ENCODE data around the gene ACP2. TPM values are rescaled to one million over a fixed set of nuclear protein-coding genes. Genes with fewer than 3 reads are reported as not detected.

The ACP2 gene
- total RNA-seq, 1 donor from 2014 or later = 24.3 TPM

- Mint-ChIP-seq H3K4me1 (no peaks in the 10 kb centered on the region), H3K36me3 (peaks cover 39% of the 10 kb centered on the region), H3K9me3 (no peaks in the 10 kb centered on the region), H3K4me3 (no peak overlapping the region), H3K27ac (no peak overlapping the region), H3K27me3 (ENCODE audit: insufficient read depth, low read depth) (peaks cover 2% of the 10 kb centered on the region)
- DNase-seq (ENCODE audit: low spot score) = no peak
- Histone ChIP-seq H3K36me3 (no peaks in the 10 kb centered on the region), H3K4me1 (no peaks in the 10 kb centered on the region), H3K4me3 (no peak overlapping the region), H2AFZ (replicated peaks) (no peak overlapping the region), H3K27me3 (no peaks in the 10 kb centered on the region), H3K9ac (no peak overlapping the region), H3K27ac (no peak overlapping the region), H3K79me2 (ENCODE audit: low read depth) (no peaks in the 10 kb centered on the region), H3K9me3 (ENCODE audit: low read depth) (no peaks in the 10 kb centered on the region), H4K20me1 (ENCODE audit: low read depth) (no peaks in the 10 kb centered on the region), H3K4me2 (no peak overlapping the region), H3F3A (ENCODE audit: low read depth) (no peaks in the 10 kb centered on the region)
- TF ChIP-seq EZH2 (IDR thresholded peaks at IDR 0.05) (no peak), EZH2phosphoT487 (IDR thresholded peaks at IDR 0.05) (no peak)
- TF ChIP-seq, protein P1, sequence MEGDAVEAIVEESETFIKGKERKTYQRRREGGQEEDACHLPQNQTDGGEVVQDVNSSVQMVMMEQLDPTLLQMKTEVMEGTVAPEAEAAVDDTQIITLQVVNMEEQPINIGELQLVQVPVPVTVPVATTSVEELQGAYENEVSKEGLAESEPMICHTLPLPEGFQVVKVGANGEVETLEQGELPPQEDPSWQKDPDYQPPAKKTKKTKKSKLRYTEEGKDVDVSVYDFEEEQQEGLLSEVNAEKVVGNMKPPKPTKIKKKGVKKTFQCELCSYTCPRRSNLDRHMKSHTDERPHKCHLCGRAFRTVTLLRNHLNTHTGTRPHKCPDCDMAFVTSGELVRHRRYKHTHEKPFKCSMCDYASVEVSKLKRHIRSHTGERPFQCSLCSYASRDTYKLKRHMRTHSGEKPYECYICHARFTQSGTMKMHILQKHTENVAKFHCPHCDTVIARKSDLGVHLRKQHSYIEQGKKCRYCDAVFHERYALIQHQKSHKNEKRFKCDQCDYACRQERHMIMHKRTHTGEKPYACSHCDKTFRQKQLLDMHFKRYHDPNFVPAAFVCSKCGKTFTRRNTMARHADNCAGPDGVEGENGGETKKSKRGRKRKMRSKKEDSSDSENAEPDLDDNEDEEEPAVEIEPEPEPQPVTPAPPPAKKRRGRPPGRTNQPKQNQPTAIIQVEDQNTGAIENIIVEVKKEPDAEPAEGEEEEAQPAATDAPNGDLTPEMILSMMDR (IDR thresholded peaks at IDR 0.05) = no peak
Observed at GRCh38 chr11:47289856-47290255, 41.2 kb upstream of the ACP2 start.

DNA sequence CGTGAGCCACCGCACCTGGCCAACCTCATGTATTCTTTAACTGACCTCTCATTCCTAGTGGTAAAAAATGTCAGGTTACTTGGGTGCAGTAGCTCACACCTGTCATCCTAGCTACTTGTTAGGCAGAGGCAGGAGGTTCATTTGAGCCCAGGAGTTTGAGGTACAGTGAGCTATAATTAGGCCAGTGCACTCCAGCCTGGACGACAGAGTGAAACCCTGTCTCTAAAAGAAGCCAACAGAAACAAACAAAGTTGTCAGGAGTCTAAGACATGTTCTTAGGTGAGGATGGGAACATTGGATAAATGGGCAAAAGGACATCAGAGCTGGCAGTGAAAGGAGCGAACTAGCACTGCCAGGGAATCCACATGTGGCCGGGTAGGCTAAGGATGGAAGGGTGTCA, 39.5 kb upstream of the ACP2 start:
- Histone ChIP-seq H3K4me2 (no peak overlapping the region), H3K9ac (no peak overlapping the region), H3K4me3 (no peak overlapping the region), H3K36me3 (no peaks in the 10 kb centered on the region), H3F3A (ENCODE audit: low read depth) (no peaks in the 10 kb centered on the region), H3K4me1 (no peaks in the 10 kb centered on the region), H3K9me3 (ENCODE audit: low read depth) (no peaks in the 10 kb centered on the region), H3K27ac (no peak overlapping the region), H3K79me2 (ENCODE audit: low read depth) (no peaks in the 10 kb centered on the region), H4K20me1 (ENCODE audit: low read depth) (no peaks in the 10 kb centered on the region), H3K27me3 (no peaks in the 10 kb centered on the region), H2AFZ (replicated peaks) (no peak overlapping the region)
- TF ChIP-seq EZH2phosphoT487 (IDR thresholded peaks at IDR 0.05) (no peak), EZH2 (IDR thresholded peaks at IDR 0.05) (no peak)
- TF ChIP-seq, protein P1 (IDR thresholded peaks at IDR 0.05) = no peak
- Mint-ChIP-seq H3K27ac (no peak overlapping the region), H3K9me3 (no peaks in the 10 kb centered on the region), H3K4me3 (no peak overlapping the region), H3K27me3 (ENCODE audit: insufficient read depth, low read depth) (peaks cover 2% of the 10 kb centered on the region), H3K36me3 (peaks cover 45% of the 10 kb centered on the region), H3K4me1 (no peaks in the 10 kb centered on the region)
- no peak for DNase-seq (ENCODE audit: low spot score)

DNA sequence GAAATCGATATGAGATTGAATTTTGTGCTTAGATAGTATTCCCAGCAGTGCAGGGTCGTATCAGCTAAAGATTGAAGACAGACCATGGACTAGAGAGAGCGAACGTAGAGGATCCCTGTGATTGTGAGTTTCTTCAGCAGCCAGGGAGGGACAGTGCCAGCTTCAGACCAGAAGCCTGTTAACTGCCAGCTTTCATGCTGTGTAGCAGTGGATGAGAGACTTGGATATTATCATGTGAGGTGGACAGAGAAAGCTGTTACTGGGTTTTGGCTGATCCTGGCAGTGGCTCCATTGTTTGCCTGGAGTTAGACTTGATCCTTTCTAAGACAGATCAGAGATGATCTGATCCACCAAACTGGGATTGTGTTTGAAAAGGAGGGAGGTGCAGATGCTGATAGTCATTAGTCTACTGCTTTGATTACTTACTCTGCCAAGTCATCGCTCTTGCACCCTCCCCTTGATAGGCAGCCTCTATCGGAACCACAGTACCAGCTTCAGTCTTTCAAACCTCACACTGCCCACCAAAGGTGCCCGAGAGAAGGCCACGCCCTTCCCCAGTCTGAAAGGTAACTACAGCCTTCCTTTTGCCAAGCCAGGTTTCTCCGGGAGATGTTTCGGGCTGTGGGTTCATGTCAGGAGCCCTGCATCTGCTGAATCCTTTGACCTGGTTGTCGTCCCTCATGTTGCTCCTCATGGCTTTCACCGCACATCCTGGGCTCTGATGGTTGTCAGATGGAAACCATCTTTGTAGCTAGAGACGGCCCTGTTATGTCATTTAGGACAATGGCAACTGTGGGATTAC, 37.6 kb upstream of the ACP2 start:
- Mint-ChIP-seq H3K4me1 (no peaks in the 10 kb centered on the region), H3K9me3 (no peaks in the 10 kb centered on the region), H3K36me3 (peaks cover 43% of the 10 kb centered on the region), H3K4me3 (no peak overlapping the region), H3K27me3 (ENCODE audit: insufficient read depth, low read depth) (peaks cover 2% of the 10 kb centered on the region), H3K27ac (no peak overlapping the region)
- Histone ChIP-seq H2AFZ (replicated peaks) (no peak overlapping the region), H3K27ac (no peak overlapping the region), H3K9me3 (ENCODE audit: low read depth) (no peaks in the 10 kb centered on the region), H3K4me1 (no peaks in the 10 kb centered on the region), H3K79me2 (ENCODE audit: low read depth) (no peaks in the 10 kb centered on the region), H3K4me2 (no peak overlapping the region), H3K9ac (no peak overlapping the region), H4K20me1 (ENCODE audit: low read depth) (no peaks in the 10 kb centered on the region), H3K36me3 (no peaks in the 10 kb centered on the region), H3F3A (ENCODE audit: low read depth) (no peaks in the 10 kb centered on the region), H3K27me3 (no peaks in the 10 kb centered on the region), H3K4me3 (no peak overlapping the region)
- TF ChIP-seq EZH2phosphoT487 (IDR thresholded peaks at IDR 0.05) = no peak
- no peak for TF ChIP-seq EZH2 (IDR thresholded peaks at IDR 0.05)
- TF ChIP-seq, protein P1 (IDR thresholded peaks at IDR 0.05) = no peak
- DNase-seq (ENCODE audit: low spot score) = no peak
